ENCODE data around the gene ADAMTS2.

ADAMTS2 gene

GRCh38 chr5:179345183-179345432, 153 bp downstream of the ADAMTS2 start:
- peak in 2 of 58 donors; percentile 8 to 15 for DNase-seq

GRCh38 chr5:179344431-179345182, 654 bp downstream of the ADAMTS2 start:
- DNase-seq: no peak

GRCh38 chr5:179343719-179344430, 1.4 kb downstream of the ADAMTS2 start:
- DNase-seq: no peak

GRCh38 chr5:179343021-179343718, 2.1 kb downstream of the ADAMTS2 start:
- no peak for DNase-seq

GRCh38 chr5:179342577-179342976, 2.7 kb downstream of the ADAMTS2 start:
- DNase-seq: no peak

- DNase-seq: no peak
These were observed 4.8 kb downstream of the ADAMTS2 start for GRCh38 chr5:179340465-179340864.

- no peak for DNase-seq
These were observed 5.3 kb downstream of the ADAMTS2 start for GRCh38 chr5:179339996-179340395.

GRCh38 chr5:179339081-179339480, 6.2 kb downstream of the ADAMTS2 start:
- no peak for DNase-seq

GRCh38 chr5:179337796-179338676, 7.2 kb downstream of the ADAMTS2 start:
- no peak for DNase-seq

GRCh38 chr5:179336871-179337795, 8.1 kb downstream of the ADAMTS2 start:
- DNase-seq: no peak

- no peak for DNase-seq
These were observed 9.0 kb downstream of the ADAMTS2 start for GRCh38 chr5:179336126-179336870.

GRCh38 chr5:179333796-179334761, 11.2 kb downstream of the ADAMTS2 start:
- DNase-seq: no peak

- no peak for DNase-seq
These were observed 12.4 kb downstream of the ADAMTS2 start for GRCh38 chr5:179332741-179333290.

GRCh38 chr5:179331591-179332375, 13.5 kb downstream of the ADAMTS2 start:
- no peak for DNase-seq

GRCh38 chr5:179330186-179330900, 14.9 kb downstream of the ADAMTS2 start:
- no peak for DNase-seq

GRCh38 chr5:179328291-179328690, 17.0 kb downstream of the ADAMTS2 start:
- no peak for DNase-seq

Data from anterior cingulate cortex (tissue), 58 donors.